Smooth muscle cell (in vitro differentiated cells): ENCODE results near the gene AFF3. TPM values are rescaled to one million over a fixed set of nuclear protein-coding genes. Genes with fewer than 3 reads are reported as not detected.

Experiments used
- DNase-seq: peaks from one replicate; lab custom pipeline; 2025; ENCODE audit not compliant: unreplicated experiment; lab: John Stamatoyannopoulos, UW
- H2AFZ ChIP-seq: fragments of 200-600 bp; sonication (generic); 2 replicates; pipeline ENCODE4 v1.6.0; 2016; ENCODE audit warnings: antibody characterized with exemption, low read depth, mild to moderate bottlenecking
- H3F3A ChIP-seq: fragments of 200-600 bp; sonication (generic); 2 replicates; pipeline ENCODE4 v1.6.0; 2017; ENCODE audit warnings: antibody characterized with exemption, low read depth
- H3K27ac ChIP-seq: fragments of 200-600 bp; sonication (generic); 2 replicates; pipeline ENCODE4 v1.5.1; 2016; ENCODE audit warnings: low read depth, mild to moderate bottlenecking
- H3K27me3 ChIP-seq: fragments of 200-600 bp; sonication (generic); 2 replicates; pipeline ENCODE4 v1.6.1; 2016; ENCODE audit warnings: low read depth, mild to moderate bottlenecking
- H3K36me3 ChIP-seq: fragments of 200-600 bp; sonication (generic); 2 replicates; pipeline ENCODE4 v1.5.1; 2016; ENCODE audit warnings: low read depth
- H3K4me1 ChIP-seq: fragments of 200-600 bp; sonication (generic); 2 replicates; pipeline ENCODE4 v1.5.1; 2016; ENCODE audit warnings: low read depth
- H3K4me2 ChIP-seq: fragments of 200-600 bp; sonication (generic); 2 replicates; pipeline ENCODE4 v1.6.0; 2016; ENCODE audit warnings: mild to moderate bottlenecking
- H3K4me3 ChIP-seq: fragments of 200-600 bp; sonication (generic); 2 replicates; pipeline ENCODE4 v1.5.1; 2016; ENCODE audit warnings: mild to moderate bottlenecking
- H3K79me2 ChIP-seq: fragments of 200-600 bp; sonication (generic); 2 replicates; pipeline ENCODE4 v1.6.0; 2016; ENCODE audit warnings: low read depth, mild to moderate bottlenecking
- H3K9ac ChIP-seq: fragments of 200-600 bp; sonication (generic); 2 replicates; pipeline ENCODE4 v1.6.0; 2016; ENCODE audit warnings: low read depth
- H3K9me3 ChIP-seq: fragments of 200-600 bp; sonication (generic); replicated peaks from 2 replicates; pipeline ENCODE4 v1.5.1; 2016; ENCODE audit warnings: low read depth
- H4K20me1 ChIP-seq: fragments of 200-600 bp; sonication (generic); 2 replicates; pipeline ENCODE4 v1.6.0; 2016; ENCODE audit warnings: low read depth
- CTCF ChIP-seq: fragments of 200-600 bp; sonication (generic); IDR thresholded peaks from 2 replicates; pipeline ENCODE4 v1.5.1; 2017; ENCODE audit warnings: borderline replicate concordance, mild to moderate bottlenecking, antibody characterized with exemption; ENCODE audit not compliant: insufficient read depth, poor library complexity, severe bottlenecking
- WGBS: methylation state at CpG from one replicate; pipeline ENCODE4 v1.1.7; 2016; ENCODE audit warnings: low lambda C conversion rate; 5-methylcytosine and 5-hydroxymethylcytosine counted together
- polyA plus RNA-seq: library from polyadenylated mRNA; unstranded; fragments of >200 nt; fragmentation: Nextera tagmentation; extraction: Ambion mirVana; gene quantifications from 2 replicates; pipeline ENCODE4 v1.2.1, GENCODE V29; 2016
- total RNA-seq: library from RNA; depleted of rRNA; stranded (reverse); fragments of >200 nt; gene quantifications from 2 replicates; pipeline ENCODE4 v1.2.3, GENCODE V29; 2014

Gene AFF3
- total and polyA plus RNA-seq, 2 experiments from 2014 or later: 0.27 to 0.39 TPM

DNA sequence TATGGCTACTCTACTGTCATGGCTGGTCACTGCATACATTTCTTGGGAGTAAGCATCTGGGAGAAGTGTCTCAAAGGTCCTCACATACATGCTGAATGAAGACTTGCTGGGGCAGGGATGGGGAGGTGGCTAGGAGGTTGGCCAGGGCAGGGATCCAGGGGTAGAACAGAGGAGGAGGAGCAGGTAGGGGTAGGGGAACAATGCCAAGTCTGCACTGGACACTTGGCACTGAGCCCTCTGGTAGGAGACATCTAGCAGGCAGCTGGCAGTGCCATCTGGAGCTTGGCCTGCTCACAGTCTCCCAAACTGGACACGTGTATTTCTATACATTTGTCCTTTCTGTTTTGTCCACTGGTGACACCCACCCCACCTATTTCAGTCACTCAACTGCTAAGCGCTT lies 589.9 kb downstream of the AFF3 start:
- Histone ChIP-seq H3K27me3 (peaks cover 51% of the 10 kb centered on the region), H3K36me3 (no peaks in the 10 kb centered on the region), H2AFZ (no peak overlapping the region), H3K79me2 (no peaks in the 10 kb centered on the region), H4K20me1 (no peaks in the 10 kb centered on the region), H3K4me2 (no peak overlapping the region), H3K27ac (no peak overlapping the region), H3K4me1 (no peaks in the 10 kb centered on the region), H3F3A (no peaks in the 10 kb centered on the region), H3K9ac (no peak overlapping the region), H3K4me3 (no peak overlapping the region), H3K9me3 (no peaks in the 10 kb centered on the region)
- 100% methylated on average over 2 of the region's 2 CpGs for WGBS
- TF ChIP-seq CTCF: no peak
- DNase-seq: no peak

- Histone ChIP-seq H4K20me1 (no peaks in the 10 kb centered on the region), H3K36me3 (no peaks in the 10 kb centered on the region), H3K9ac (no peak overlapping the region), H3K27me3 (peaks cover 39% of the 10 kb centered on the region), H3F3A (no peaks in the 10 kb centered on the region), H2AFZ (no peak overlapping the region), H3K4me2 (no peak overlapping the region), H3K9me3 (no peaks in the 10 kb centered on the region), H3K79me2 (no peaks in the 10 kb centered on the region), H3K4me3 (no peak overlapping the region), H3K4me1 (no peaks in the 10 kb centered on the region), H3K27ac (no peak overlapping the region)
- no peak for DNase-seq
- WGBS: 79% methylated on average over 5 of the region's 5 CpGs
- no peak for TF ChIP-seq CTCF
Observed at GRCh38 chr2:99550368-99550767, 592.0 kb downstream of the AFF3 start.

GRCh38 chr2:99545604-99546003 lies 596.8 kb downstream of the AFF3 start:
- Histone ChIP-seq H3K9me3 (no peaks in the 10 kb centered on the region), H3K36me3 (no peaks in the 10 kb centered on the region), H3K4me2 (no peak overlapping the region), H2AFZ (no peak overlapping the region), H3K27ac (no peak overlapping the region), H3K9ac (no peak overlapping the region), H3F3A (no peaks in the 10 kb centered on the region), H3K4me3 (no peak overlapping the region), H4K20me1 (no peaks in the 10 kb centered on the region), H3K27me3 (peaks cover 23% of the 10 kb centered on the region), H3K79me2 (no peaks in the 10 kb centered on the region), H3K4me1 (no peaks in the 10 kb centered on the region)
- WGBS: 65% methylated on average over 3 of the region's 3 CpGs
- TF ChIP-seq CTCF: no peak
- no peak for DNase-seq

- no peak for DNase-seq
- peaks cover 22% of the 10 kb centered on the region for H3K27me3 ChIP-seq
- WGBS: 100% methylated on average over 1 of the region's 1 CpG
Observed at GRCh38 chr2:99545066-99545465, 597.3 kb downstream of the AFF3 start.

More at GRCh38 chr2:99545066-99545465, 597.3 kb downstream of the AFF3 start:
- Histone ChIP-seq H3K4me1 (no peaks in the 10 kb centered on the region), H3K9me3 (no peaks in the 10 kb centered on the region), H2AFZ (no peak overlapping the region), H3K9ac (no peak overlapping the region), H3K36me3 (no peaks in the 10 kb centered on the region), H3K4me2 (no peak overlapping the region), H4K20me1 (no peaks in the 10 kb centered on the region), H3K4me3 (no peak overlapping the region), H3F3A (no peaks in the 10 kb centered on the region), H3K27ac (no peak overlapping the region), H3K79me2 (no peaks in the 10 kb centered on the region)
- TF ChIP-seq CTCF: no peak
